Endothelial cell of umbilical vein (primary cell): ENCODE results near the gene PRDX5.

Experiments used
- CTCF ChIP-seq, 2 donors: IDR thresholded peaks; 1 replicate in 1 of 2; 2 replicates in 1 of 2; pipeline ENCODE4 v1.5.1; 2011; ENCODE audit warnings: low read length in 2 of 2, mild to moderate bottlenecking in 2 of 2, moderate library complexity in 2 of 2, control low read depth in 1 of 2, inconsistent platforms in 1 of 2, low read depth in 1 of 2; ENCODE audit not compliant: insufficient read depth in 1 of 2; ENCODE audit errors: extremely low read depth in 1 of 2
- FOS ChIP-seq: IDR thresholded peaks from 2 replicates; pipeline ENCODE4 v1.6.1; 2011; ENCODE audit warnings: mild to moderate bottlenecking, low read length, moderate library complexity, borderline replicate concordance; ENCODE audit not compliant: insufficient read depth
- GATA2 ChIP-seq: IDR thresholded peaks from 2 replicates; pipeline ENCODE4 v1.7.0; 2011; ENCODE audit warnings: low read depth, mild to moderate bottlenecking, moderate library complexity, mixed read lengths, low read length; ENCODE audit not compliant: insufficient read length, insufficient read depth
- MYC ChIP-seq: IDR thresholded peaks from one replicate; pipeline ENCODE4 v1.6.1; 2011; ENCODE audit warnings: mild to moderate bottlenecking, low read depth, low read length
- POLR2A ChIP-seq: IDR thresholded peaks from 2 replicates; pipeline ENCODE4 v1.6.1; 2012; ENCODE audit warnings: low read depth, mild to moderate bottlenecking, control low read depth, low read length
- POLR2AphosphoS5 ChIP-seq: IDR thresholded peaks from 2 replicates; pipeline ENCODE4 v1.6.1; 2012; ENCODE audit warnings: low read depth, mild to moderate bottlenecking, control low read depth, low read length, moderate library complexity; ENCODE audit not compliant: insufficient read depth
- TF ChIP-seq, protein P1 (sequence below): IDR thresholded peaks from 2 replicates; pipeline ENCODE4 v1.6.1; 2011; ENCODE audit not compliant: insufficient read depth, insufficient read length

- TF ChIP-seq POLR2A (no peak), CTCF (IDR thresholded peaks at IDR 0.05; ENCODE audit: extremely low read depth in 1 of 2, insufficient read depth in 1 of 2, low read depth in 1 of 2, low read length in 2 of 2) (no peak), POLR2AphosphoS5 (no peak), FOS (no peak), GATA2 (no peak), MYC (no peak)
- TF ChIP-seq, protein P1, sequence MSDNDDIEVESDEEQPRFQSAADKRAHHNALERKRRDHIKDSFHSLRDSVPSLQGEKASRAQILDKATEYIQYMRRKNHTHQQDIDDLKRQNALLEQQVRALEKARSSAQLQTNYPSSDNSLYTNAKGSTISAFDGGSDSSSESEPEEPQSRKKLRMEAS = no peak
These were observed 26.9 kb downstream of the PRDX5 start for GRCh38 chr11:64344787-64345186.
